SK-N-SH (cell line): ENCODE results near the gene ZNF597. TPM values are rescaled to one million over a fixed set of nuclear protein-coding genes. Genes with fewer than 3 reads are reported as not detected.

Experiments
- CTCF ChIA-PET: fragments of 300-600, 350-600 bp; formaldehyde crosslinking; extraction: SDS; loops from one replicate; lab custom pipeline; 2021; lab: Yijun Ruan, JAX
- POLR2A ChIA-PET: fragments of 350-600 bp; sonication (Branson Sonifier 250); formaldehyde crosslinking; extraction: SDS; loops from one replicate; lab custom pipeline; 2020; ENCODE audit warnings: antibody characterized with exemption, inconsistent platforms; lab: Yijun Ruan, JAX
- DNase-seq: peaks from one replicate; pipeline ENCODE4 v3.0.0; 2012
- H2AFZ ChIP-seq: fragments of 200-600 bp; sonication (generic); 2 replicates; pipeline ENCODE4 v1.8.1; 2016; ENCODE audit warnings: antibody characterized with exemption, mild to moderate bottlenecking, low read depth
- H3F3A ChIP-seq: fragments of 200-600 bp; sonication (generic); replicated peaks from 2 replicates; pipeline ENCODE3; 2016; ENCODE audit warnings: antibody characterized with exemption, mild to moderate bottlenecking; ENCODE audit not compliant: insufficient read depth
- H3K27ac ChIP-seq, 2 experiments: fragments of 200-500 bp in 1 of 2; fragments of 200-600 bp in 1 of 2; sonication (Bioruptor generic) in 1 of 2; sonication (generic), shearing (Covaris generic) in 1 of 2; 2 replicates each; pipeline versions ENCODE4 v1.5.1 to v1.6.1; 2014 to 2016; ENCODE audit warnings: low read depth in 2 of 2, inconsistent platforms in 1 of 2, low read length in 1 of 2, mild to moderate bottlenecking in 1 of 2, mixed read lengths in 1 of 2
- H3K27me3 ChIP-seq: fragments of 200-600 bp; sonication (generic), shearing (Covaris generic); 2 replicates; pipeline ENCODE4 v1.6.1; 2016; ENCODE audit warnings: mixed run types; ENCODE audit not compliant: insufficient read depth
- H3K36me3 ChIP-seq, 2 experiments: fragments of 200-500 bp in 1 of 2; fragments of 200-600 bp in 1 of 2; sonication (Bioruptor generic) in 1 of 2; sonication (generic) in 1 of 2; replicated peaks in 1 of 2; 2 replicates each; pipeline versions ENCODE3 to v1.5.1; 2014 to 2016; ENCODE audit warnings: low read length in 1 of 2, mild to moderate bottlenecking in 1 of 2; ENCODE audit not compliant: insufficient read depth in 2 of 2, control insufficient read depth in 1 of 2
- H3K4me1 ChIP-seq, 2 experiments: fragments of 200-500 bp in 1 of 2; fragments of 200-600 bp in 1 of 2; sonication (Bioruptor generic) in 1 of 2; sonication (generic), shearing (Covaris generic) in 1 of 2; 2 replicates each; pipeline versions ENCODE4 v1.5.1 to v1.6.1; 2014 to 2016; ENCODE audit warnings: low read depth in 1 of 2, low read length in 1 of 2, mixed run types in 1 of 2; ENCODE audit not compliant: insufficient read depth in 2 of 2, control insufficient read depth in 1 of 2
- H3K4me2 ChIP-seq: fragments of 200-600 bp; sonication (generic), shearing (Covaris generic); 2 replicates; pipeline ENCODE4 v1.6.1; 2017; ENCODE audit warnings: mixed run types
- H3K4me3 ChIP-seq, 2 experiments: fragments of 200-500 bp in 1 of 2; fragments of 200-600 bp in 1 of 2; sonication (Bioruptor generic) in 1 of 2; sonication (generic), shearing (Covaris generic) in 1 of 2; 2 replicates each; pipeline versions ENCODE4 v1.5.1 to v1.8.1; 2014 to 2016; ENCODE audit warnings: low read depth in 2 of 2, inconsistent platforms in 1 of 2, low read length in 1 of 2, mild to moderate bottlenecking in 1 of 2, mixed read lengths in 1 of 2, moderate library complexity in 1 of 2
- H3K79me2 ChIP-seq: fragments of 200-600 bp; sonication (generic); 2 replicates; pipeline ENCODE4 v1.8.1; 2017; ENCODE audit warnings: mild to moderate bottlenecking; ENCODE audit not compliant: insufficient read depth
- H3K9ac ChIP-seq: fragments of 200-600 bp; sonication (generic); 2 replicates; pipeline ENCODE4 v1.6.1; 2017; ENCODE audit warnings: mixed run types
- H3K9me2 ChIP-seq: fragments of 200-600 bp; sonication (generic); 2 replicates; pipeline ENCODE4 v1.6.1; 2017; ENCODE audit warnings: mixed run types
- H3K9me3 ChIP-seq: fragments of 200-600 bp; sonication (generic); 2 replicates; pipeline ENCODE4 v1.6.1; 2017; ENCODE audit warnings: mixed run types, mild to moderate bottlenecking, moderate library complexity
- H4K20me1 ChIP-seq: fragments of 200-600 bp; sonication (generic); 2 replicates; pipeline ENCODE4 v1.6.1; 2017; ENCODE audit warnings: mild to moderate bottlenecking, mixed run types; ENCODE audit not compliant: insufficient read depth
- CHD2 ChIP-seq: fragments of 150-350 bp; IDR thresholded peaks from 2 replicates; pipeline ENCODE4 v1.6.1; 2018; ENCODE audit warnings: low read length; ENCODE audit not compliant: partially characterized antibody
- ELF1 ChIP-seq: IDR thresholded peaks from 2 replicates; pipeline ENCODE4 v1.4.0; 2012
- EP300 ChIP-seq, 2 experiments: IDR thresholded peaks; 2 replicates each; pipeline versions ENCODE4 v1.4.0 to v1.6.1; 2012; ENCODE audit warnings: borderline replicate concordance in 1 of 2, low read depth in 1 of 2, low read length in 1 of 2
- EZH2phosphoT487 ChIP-seq: fragments of 200-600 bp; sonication (generic); IDR thresholded peaks from 2 replicates; pipeline ENCODE4 v1.6.1; 2017; ENCODE audit warnings: low read depth, mixed run types, mild to moderate bottlenecking, antibody characterized with exemption, moderate library complexity, borderline replicate concordance
- FOSL2 ChIP-seq: IDR thresholded peaks from 2 replicates; pipeline ENCODE4 v1.4.0; 2012; ENCODE audit warnings: low read depth, mild to moderate bottlenecking, moderate library complexity, borderline replicate concordance
- FOXJ3 ChIP-seq: sonication (generic); formaldehyde crosslinking; IDR thresholded peaks from 2 replicates; pipeline ENCODE4 v1.5.1; 2020; ENCODE audit warnings: mild to moderate bottlenecking, missing genetic modification reagents
- IRF3 ChIP-seq: fragments of 150-350 bp; IDR thresholded peaks from 2 replicates; pipeline ENCODE4 v1.6.1; 2016; ENCODE audit warnings: mild to moderate bottlenecking, low read depth, low read length
- JUND ChIP-seq: IDR thresholded peaks from 2 replicates; pipeline ENCODE4 v1.4.0; 2012
- MAX ChIP-seq: IDR thresholded peaks from 2 replicates; pipeline ENCODE4 v1.4.0; 2012; ENCODE audit warnings: low read depth
- MEF2A ChIP-seq: IDR thresholded peaks from 2 replicates; pipeline ENCODE4 v1.4.0; 2012; ENCODE audit warnings: low read depth, borderline replicate concordance
- MXI1 ChIP-seq: IDR thresholded peaks from 2 replicates; pipeline ENCODE4 v1.6.1; 2012; ENCODE audit warnings: mild to moderate bottlenecking, low read depth, low read length, improper control_type of control experiment
- NFIC ChIP-seq: IDR thresholded peaks from 2 replicates; pipeline ENCODE4 v1.4.0; 2012; ENCODE audit warnings: borderline replicate concordance
- NRF1 ChIP-seq: IDR thresholded peaks from 2 replicates; pipeline ENCODE4 v1.6.1; 2012; ENCODE audit warnings: low read depth, mild to moderate bottlenecking, low read length
- POLR2AphosphoS5 ChIP-seq: IDR thresholded peaks from 2 replicates; pipeline ENCODE4 v1.6.1; 2012; ENCODE audit warnings: low read depth, low read length
- RAD21 ChIP-seq: IDR thresholded peaks from 2 replicates; pipeline ENCODE4 v1.6.1; 2012; ENCODE audit warnings: mild to moderate bottlenecking, low read length
- RCOR1 ChIP-seq: fragments of 150-350 bp; IDR thresholded peaks from 2 replicates; pipeline ENCODE4 v1.6.1; 2017; ENCODE audit warnings: antibody characterized with exemption, low read length
- RFX5 ChIP-seq: IDR thresholded peaks from 2 replicates; pipeline ENCODE4 v1.6.1; 2012; ENCODE audit warnings: mild to moderate bottlenecking, improper control_type of control experiment, low read length
- RXRA ChIP-seq: IDR thresholded peaks from 2 replicates; pipeline ENCODE4 v1.4.0; 2012; ENCODE audit warnings: low read depth, mild to moderate bottlenecking, borderline replicate concordance
- SIN3A ChIP-seq: IDR thresholded peaks from 2 replicates; pipeline ENCODE4 v1.6.1; 2012; ENCODE audit warnings: low read depth, mild to moderate bottlenecking, low read length, moderate library complexity, borderline replicate concordance
- TCF12 ChIP-seq: IDR thresholded peaks from 2 replicates; pipeline ENCODE4 v1.4.0; 2012
- TEAD4 ChIP-seq: IDR thresholded peaks from 2 replicates; pipeline ENCODE4 v1.4.0; 2012; ENCODE audit warnings: mild to moderate bottlenecking, borderline replicate concordance; ENCODE audit not compliant: insufficient read depth
- USF2 ChIP-seq: fragments of 150-350 bp; IDR thresholded peaks from 2 replicates; pipeline ENCODE4 v1.6.1; 2017; ENCODE audit warnings: antibody characterized with exemption, low read length, low read depth, borderline replicate concordance
- WGBS: methylation state at CpG from one replicate; pipeline ENCODE4 v1.1.6; 2017; ENCODE audit warnings: low lambda C conversion rate; 5-methylcytosine and 5-hydroxymethylcytosine counted together
- polyA plus RNA-seq, 3 experiments: library from polyadenylated mRNA; depleted of rRNA; stranded (reverse); fragments of >200 nt; gene quantifications; 2 replicates each; pipeline ENCODE4 v1.2.3, GENCODE V29; 2012
- TF ChIP-seq, protein P1 (sequence below): IDR thresholded peaks from 2 replicates; pipeline ENCODE4 v1.4.0; 2012; ENCODE audit warnings: low read depth, borderline replicate concordance
- TF ChIP-seq, protein P2 (sequence below): fragments of 200-600 bp; sonication (generic); IDR thresholded peaks from 2 replicates; pipeline ENCODE4 v1.6.1; 2017; ENCODE audit warnings: antibody characterized with exemption, mild to moderate bottlenecking, moderate library complexity
- TF ChIP-seq, protein P3 (sequence below): IDR thresholded peaks from 2 replicates; pipeline ENCODE4; 2012

ZNF597 gene
- polyA plus RNA-seq, 1 of the 3 experiments (the other 2 are of a cell fraction): 1.1 TPM

DNA sequence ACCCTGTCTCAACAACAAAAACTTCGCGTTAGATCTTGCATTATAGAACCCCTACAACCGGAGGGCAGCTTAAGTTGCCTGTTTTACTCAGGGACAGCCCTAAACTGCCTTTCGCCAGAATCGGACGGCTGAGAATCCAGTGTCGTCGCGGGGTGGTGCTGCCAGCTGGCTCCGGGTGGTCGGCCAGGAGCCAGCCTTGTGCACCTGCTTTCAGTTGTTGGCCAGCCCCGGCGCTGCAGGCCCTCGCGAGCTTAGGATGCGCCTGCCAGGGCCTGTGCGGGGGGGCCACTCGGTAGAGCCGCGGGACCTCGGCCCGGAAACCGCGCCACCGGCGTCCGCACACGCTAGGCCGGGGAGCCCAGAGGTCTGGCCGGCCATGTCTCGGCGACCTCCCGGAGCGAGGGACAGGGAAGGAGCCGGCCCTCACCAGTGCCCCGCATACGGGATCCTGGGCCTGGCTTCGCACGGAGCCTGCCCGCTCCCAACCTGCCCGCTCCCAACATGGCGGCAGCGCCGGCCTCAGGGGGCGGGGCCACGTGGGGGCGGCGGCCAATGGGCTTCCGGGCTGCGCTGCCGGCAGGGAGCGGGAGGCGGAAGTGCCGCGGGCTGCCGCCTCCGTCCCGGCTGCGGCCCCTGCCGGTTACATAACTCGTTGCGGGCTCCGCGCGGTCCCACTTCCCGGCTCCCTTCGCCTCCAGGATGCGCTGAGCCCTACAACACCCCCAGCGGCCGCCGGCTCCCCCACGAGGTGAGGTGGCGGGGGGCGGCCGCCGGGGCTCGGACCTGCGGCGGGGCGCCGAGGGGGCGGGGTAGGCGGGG lies 14.3 kb upstream of the ZNF597 start:
- CTCF ChIA-PET: interaction anchor here (0.5 to 1.0 kb wide), 7 partner anchors 13 to 426 kb away, joined by 3 to 6 read pairs (median 3); partner anchors contain the start of gene CLUAP1
- WGBS: 7% methylated on average over 16 of the region's 83 CpGs
- POLR2A ChIA-PET: interaction anchor here (0.6 to 2.0 kb wide), 7 partner anchors 9 to 987 kb away, joined by 3 to 14 read pairs (median 5); partner anchors contain the start of genes NAA60, ZNF174, ZNF263 and ZNF597
- TF ChIP-seq TCF12: peak; percentile 2; the same call in 1 of the 2 replicates
- TF ChIP-seq JUND: no peak
- TF ChIP-seq CHD2: peak; percentile 98
- TF ChIP-seq EP300 (IDR thresholded peaks at IDR 0.05; ENCODE audit: borderline replicate concordance in 1 of 2, low read depth in 1 of 2, low read length in 1 of 2): no peak
- TF ChIP-seq NFIC: no peak; the same call in 1 of the 2 replicates
- TF ChIP-seq RAD21: peak; percentile 46
- no peak for TF ChIP-seq NRF1
- TF ChIP-seq MAX: peak; percentile 78; the same call in 1 of the 2 replicates
- no peak for TF ChIP-seq RXRA
- TF ChIP-seq POLR2AphosphoS5: peak; percentile 85
- peak; percentile 30; the same call in 1 of the 2 replicates for TF ChIP-seq SIN3A
- TF ChIP-seq, protein P1, sequence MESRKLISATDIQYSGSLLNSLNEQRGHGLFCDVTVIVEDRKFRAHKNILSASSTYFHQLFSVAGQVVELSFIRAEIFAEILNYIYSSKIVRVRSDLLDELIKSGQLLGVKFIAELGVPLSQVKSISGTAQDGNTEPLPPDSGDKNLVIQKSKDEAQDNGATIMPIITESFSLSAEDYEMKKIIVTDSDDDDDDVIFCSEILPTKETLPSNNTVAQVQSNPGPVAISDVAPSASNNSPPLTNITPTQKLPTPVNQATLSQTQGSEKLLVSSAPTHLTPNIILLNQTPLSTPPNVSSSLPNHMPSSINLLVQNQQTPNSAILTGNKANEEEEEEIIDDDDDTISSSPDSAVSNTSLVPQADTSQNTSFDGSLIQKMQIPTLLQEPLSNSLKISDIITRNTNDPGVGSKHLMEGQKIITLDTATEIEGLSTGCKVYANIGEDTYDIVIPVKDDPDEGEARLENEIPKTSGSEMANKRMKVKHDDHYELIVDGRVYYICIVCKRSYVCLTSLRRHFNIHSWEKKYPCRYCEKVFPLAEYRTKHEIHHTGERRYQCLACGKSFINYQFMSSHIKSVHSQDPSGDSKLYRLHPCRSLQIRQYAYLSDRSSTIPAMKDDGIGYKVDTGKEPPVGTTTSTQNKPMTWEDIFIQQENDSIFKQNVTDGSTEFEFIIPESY: peak; percentile 94
- TF ChIP-seq, protein P2, sequence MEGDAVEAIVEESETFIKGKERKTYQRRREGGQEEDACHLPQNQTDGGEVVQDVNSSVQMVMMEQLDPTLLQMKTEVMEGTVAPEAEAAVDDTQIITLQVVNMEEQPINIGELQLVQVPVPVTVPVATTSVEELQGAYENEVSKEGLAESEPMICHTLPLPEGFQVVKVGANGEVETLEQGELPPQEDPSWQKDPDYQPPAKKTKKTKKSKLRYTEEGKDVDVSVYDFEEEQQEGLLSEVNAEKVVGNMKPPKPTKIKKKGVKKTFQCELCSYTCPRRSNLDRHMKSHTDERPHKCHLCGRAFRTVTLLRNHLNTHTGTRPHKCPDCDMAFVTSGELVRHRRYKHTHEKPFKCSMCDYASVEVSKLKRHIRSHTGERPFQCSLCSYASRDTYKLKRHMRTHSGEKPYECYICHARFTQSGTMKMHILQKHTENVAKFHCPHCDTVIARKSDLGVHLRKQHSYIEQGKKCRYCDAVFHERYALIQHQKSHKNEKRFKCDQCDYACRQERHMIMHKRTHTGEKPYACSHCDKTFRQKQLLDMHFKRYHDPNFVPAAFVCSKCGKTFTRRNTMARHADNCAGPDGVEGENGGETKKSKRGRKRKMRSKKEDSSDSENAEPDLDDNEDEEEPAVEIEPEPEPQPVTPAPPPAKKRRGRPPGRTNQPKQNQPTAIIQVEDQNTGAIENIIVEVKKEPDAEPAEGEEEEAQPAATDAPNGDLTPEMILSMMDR: peak; percentile 41
- TF ChIP-seq, protein P3, sequence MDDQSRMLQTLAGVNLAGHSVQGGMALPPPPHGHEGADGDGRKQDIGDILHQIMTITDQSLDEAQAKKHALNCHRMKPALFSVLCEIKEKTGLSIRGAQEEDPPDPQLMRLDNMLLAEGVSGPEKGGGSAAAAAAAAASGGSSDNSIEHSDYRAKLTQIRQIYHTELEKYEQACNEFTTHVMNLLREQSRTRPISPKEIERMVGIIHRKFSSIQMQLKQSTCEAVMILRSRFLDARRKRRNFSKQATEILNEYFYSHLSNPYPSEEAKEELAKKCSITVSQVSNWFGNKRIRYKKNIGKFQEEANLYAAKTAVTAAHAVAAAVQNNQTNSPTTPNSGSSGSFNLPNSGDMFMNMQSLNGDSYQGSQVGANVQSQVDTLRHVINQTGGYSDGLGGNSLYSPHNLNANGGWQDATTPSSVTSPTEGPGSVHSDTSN: peak; percentile 26; the same call in 1 of the 2 replicates
- peak; percentile 87 for TF ChIP-seq ELF1
- TF ChIP-seq TEAD4: no peak
- TF ChIP-seq MEF2A: no peak
- TF ChIP-seq RFX5: no peak
- no peak for TF ChIP-seq IRF3
- no peak for TF ChIP-seq FOXJ3
- no peak for TF ChIP-seq EZH2phosphoT487
- peak; percentile 51; the same call in 1 of the 2 replicates for TF ChIP-seq RCOR1
- no peak for TF ChIP-seq FOSL2
- TF ChIP-seq USF2: peak; percentile 81
- TF ChIP-seq MXI1: peak; percentile 62; the same call in 1 of the 2 replicates

More for the DNA sequence above, 14.3 kb upstream of the ZNF597 start:
- Histone ChIP-seq H3K4me1 (peaks cover 17 to 19% of the 10 kb centered on the region in 2 experiments; a peak in 3 of 4 replicates), H3K36me3 (no peaks in the 10 kb centered on the region), H3K4me3 (peak overlapping the region; percentile 69 to 81), H3K9me2 (no peaks in the 10 kb centered on the region), H3K9ac (peak overlapping the region; percentile 90), H4K20me1 (peaks cover 34% of the 10 kb centered on the region), H3K9me3 (no peaks in the 10 kb centered on the region), H3F3A (no peaks in the 10 kb centered on the region), H3K4me2 (peak overlapping the region; percentile 85), H2AFZ (peak overlapping the region; percentile 73), H3K27ac (peak overlapping the region; percentile 79 to 94), H3K27me3 (no peaks in the 10 kb centered on the region), H3K79me2 (peaks cover 45% of the 10 kb centered on the region)
- peak; percentile 100 for DNase-seq
